Epithelial cell of proximal tubule (primary cell): Measurements from ENCODE around the gene B4GALT2. TPM values are rescaled to one million over a fixed set of nuclear protein-coding genes. Genes with fewer than 3 reads are reported as not detected.

Experiments used
- DNase-seq: peaks from one replicate; pipeline ENCODE4 v3.0.0-alpha.2; 2011; ENCODE audit warnings: low read depth
- H3K4me3 ChIP-seq: 2 replicates; pipeline ENCODE4 v1.5.1; 2011; ENCODE audit warnings: low read depth, mild to moderate bottlenecking, low read length
- CTCF ChIP-seq: conservative IDR thresholded peaks from 2 replicates; pipeline ENCODE4 v1.5.1; 2012; ENCODE audit warnings: low read depth, mild to moderate bottlenecking, low read length
- total RNA-seq: library from RNA; depleted of rRNA; stranded (reverse); fragments of >200 nt; gene quantifications from 2 replicates; pipeline ENCODE4 v1.2.3, GENCODE V29; 2015

The B4GALT2 gene
- total RNA-seq, 1 donor from 2014 or later = 69.5 TPM

DNA sequence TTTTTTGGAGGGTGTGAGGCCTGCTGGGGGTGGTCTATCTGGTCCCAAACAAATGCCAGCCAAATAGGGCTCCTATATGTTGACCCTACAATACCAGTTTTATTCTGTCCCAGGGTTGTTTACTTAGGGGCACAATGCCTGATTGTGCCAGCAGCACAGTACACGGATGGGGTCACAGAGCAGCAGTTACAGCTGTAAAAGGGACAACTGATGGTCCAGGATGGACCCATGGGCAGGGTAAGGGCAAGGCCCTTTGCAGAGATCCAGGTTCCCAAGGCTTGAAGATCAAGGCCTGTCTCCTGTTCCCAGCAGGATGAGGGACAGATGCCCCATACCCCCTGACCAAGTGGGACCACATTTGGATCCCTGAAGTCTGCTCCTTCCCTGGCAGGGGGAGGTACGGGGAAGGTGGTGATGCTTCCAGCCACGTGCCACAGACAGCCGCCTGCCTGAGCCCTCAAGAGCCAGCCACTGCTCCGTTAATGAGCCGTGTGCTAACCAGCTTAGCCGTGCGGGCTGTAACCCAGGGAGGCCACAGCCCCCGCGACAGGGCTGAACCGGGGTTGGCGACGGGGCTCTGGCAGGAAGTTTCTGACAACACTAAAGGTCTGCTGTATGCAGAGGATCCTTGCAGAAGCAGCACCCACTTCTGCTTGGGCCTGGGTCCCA, 34.1 kb downstream of the B4GALT2 start:
- DNase-seq = no peak
- H3K4me3 ChIP-seq = no peak overlapping the region
- no peak for TF ChIP-seq CTCF

DNA sequence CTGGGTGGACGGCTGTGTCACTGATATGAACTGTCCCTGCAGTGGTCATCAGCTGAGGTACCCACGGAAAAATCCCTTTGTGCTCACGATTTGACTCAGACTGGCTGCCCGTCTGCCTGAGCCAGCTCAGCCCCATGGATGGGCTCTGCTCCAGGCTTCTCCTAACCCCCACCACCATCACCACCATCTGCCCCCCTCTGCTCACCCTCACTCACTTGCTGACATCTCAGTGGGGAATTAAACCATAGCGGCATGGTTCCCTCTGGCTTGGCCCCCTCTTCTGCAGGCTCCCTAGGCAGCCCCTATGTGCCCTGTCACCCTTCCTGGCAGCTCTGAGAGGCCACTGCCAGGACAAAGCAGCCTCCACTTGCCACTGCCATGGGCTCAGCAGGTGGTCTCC, 34.9 kb downstream of the B4GALT2 start:
- no peak for TF ChIP-seq CTCF
- H3K4me3 ChIP-seq = no peak overlapping the region
- DNase-seq = no peak

DNA sequence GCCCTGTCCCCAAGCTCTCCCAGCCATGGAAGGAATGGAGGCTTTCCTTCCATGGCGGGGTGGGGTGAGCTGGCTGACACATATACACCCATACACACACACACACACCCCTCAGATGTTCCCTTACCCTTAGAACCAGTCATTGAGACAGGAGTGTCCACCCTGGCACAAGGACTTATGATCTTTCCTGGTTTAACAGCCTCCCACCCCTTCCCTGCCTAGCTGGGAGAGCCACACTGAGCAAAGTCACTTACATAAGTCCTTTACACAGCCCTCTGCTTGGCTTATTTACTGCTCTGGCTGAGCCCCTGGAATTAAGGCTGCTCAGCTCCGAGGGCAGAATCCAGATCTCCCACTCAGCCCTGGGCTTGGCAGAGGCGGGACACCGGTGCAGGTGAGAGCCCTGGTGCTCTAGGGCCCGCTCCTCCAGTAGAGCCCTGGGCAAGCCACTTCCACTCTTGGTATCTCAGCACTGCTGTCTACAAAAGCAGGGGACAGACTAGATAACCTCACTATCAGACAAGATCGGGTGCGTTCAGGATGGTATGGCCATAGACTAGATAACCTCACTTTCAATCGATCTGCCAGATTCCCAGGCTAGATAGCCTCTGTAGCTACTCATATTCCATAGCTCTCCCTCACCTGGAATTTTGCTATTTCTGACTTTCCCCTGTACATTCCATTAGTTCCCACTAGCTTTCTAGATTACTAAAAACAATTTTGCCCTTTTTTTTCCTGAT, 35.5 kb downstream of the B4GALT2 start:
- no peak for TF ChIP-seq CTCF
- no peak for DNase-seq
- no peak overlapping the region for H3K4me3 ChIP-seq

DNA sequence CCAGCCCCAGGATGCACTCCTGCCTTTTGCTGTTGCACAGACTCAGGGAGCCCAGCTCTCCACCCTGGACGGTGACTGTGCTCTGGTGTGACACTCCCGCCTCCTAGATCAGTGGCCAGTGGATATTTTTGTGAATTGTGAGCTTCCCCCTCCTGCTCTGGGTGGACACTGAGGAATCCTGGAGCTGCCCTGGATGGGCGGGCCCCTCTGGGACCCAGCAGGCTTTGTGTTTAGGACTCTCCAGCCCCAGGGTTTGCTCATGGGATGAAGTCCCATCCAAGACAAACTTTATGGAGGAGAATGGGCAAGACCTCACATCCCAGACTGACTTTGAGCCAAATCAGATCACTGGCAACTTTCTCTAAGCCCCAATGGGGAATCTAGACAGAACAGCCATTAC, 36.2 kb downstream of the B4GALT2 start:
- DNase-seq = no peak
- H3K4me3 ChIP-seq = no peak overlapping the region
- TF ChIP-seq CTCF = no peak

- no peak overlapping the region for H3K4me3 ChIP-seq
- no peak for TF ChIP-seq CTCF
- no peak for DNase-seq
These were observed 37.3 kb downstream of the B4GALT2 start for GRCh38 chr1:44016041-44016889.

GRCh38 chr1:44016890-44017400, 37.9 kb downstream of the B4GALT2 start:
- TF ChIP-seq CTCF = no peak
- H3K4me3 ChIP-seq = no peak overlapping the region
- no peak for DNase-seq
